Hematopoietic multipotent progenitor cell (in vitro differentiated cells): ENCODE measurements around the gene PRODH. TPM values are rescaled to one million over a fixed set of nuclear protein-coding genes. Genes with fewer than 3 reads are reported as not detected.
A peak's percentile ranks its signal among the peaks of the same experiment; 100 is the strongest.
"Not testable (repeated sequence)": the region's sequence is repeated elsewhere in the genome, so short reads cannot be mapped to it uniquely, and the experiment has no call there.

Source experiments
- DNase-seq, 3 donors: peaks; one replicate each; pipeline ENCODE4 v3.0.0-alpha.2; 2011 to 2015; ENCODE audit warnings: low read depth in 2 of 3, low spot score in 2 of 3
- total RNA-seq: library from RNA; depleted of rRNA; stranded (reverse); fragments of >200 nt; gene quantifications from one replicate; pipeline ENCODE4 v1.2.3, GENCODE V29; 2012

The PRODH gene, protein sequence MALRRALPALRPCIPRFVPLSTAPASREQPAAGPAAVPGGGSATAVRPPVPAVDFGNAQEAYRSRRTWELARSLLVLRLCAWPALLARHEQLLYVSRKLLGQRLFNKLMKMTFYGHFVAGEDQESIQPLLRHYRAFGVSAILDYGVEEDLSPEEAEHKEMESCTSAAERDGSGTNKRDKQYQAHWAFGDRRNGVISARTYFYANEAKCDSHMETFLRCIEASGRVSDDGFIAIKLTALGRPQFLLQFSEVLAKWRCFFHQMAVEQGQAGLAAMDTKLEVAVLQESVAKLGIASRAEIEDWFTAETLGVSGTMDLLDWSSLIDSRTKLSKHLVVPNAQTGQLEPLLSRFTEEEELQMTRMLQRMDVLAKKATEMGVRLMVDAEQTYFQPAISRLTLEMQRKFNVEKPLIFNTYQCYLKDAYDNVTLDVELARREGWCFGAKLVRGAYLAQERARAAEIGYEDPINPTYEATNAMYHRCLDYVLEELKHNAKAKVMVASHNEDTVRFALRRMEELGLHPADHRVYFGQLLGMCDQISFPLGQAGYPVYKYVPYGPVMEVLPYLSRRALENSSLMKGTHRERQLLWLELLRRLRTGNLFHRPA
- total RNA-seq: 4.0 TPM

- DNase-seq: no peak
Observed at GRCh38 chr22:18935889-18936529, at the start of gene PRODH. TSS of gene PRODH (minus strand) at chr22:18936293. CDS start at chr22:18936287, 6 bp downstream.

- DNase-seq: no peak
Observed at GRCh38 chr22:18985780-18986179, 49.7 kb upstream of the PRODH start.

GRCh38 chr22:18984564-18984963, 48.5 kb upstream of the PRODH start:
- no peak for DNase-seq

GRCh38 chr22:18983120-18983651, 47.1 kb upstream of the PRODH start:
- no peak for DNase-seq

DNA sequence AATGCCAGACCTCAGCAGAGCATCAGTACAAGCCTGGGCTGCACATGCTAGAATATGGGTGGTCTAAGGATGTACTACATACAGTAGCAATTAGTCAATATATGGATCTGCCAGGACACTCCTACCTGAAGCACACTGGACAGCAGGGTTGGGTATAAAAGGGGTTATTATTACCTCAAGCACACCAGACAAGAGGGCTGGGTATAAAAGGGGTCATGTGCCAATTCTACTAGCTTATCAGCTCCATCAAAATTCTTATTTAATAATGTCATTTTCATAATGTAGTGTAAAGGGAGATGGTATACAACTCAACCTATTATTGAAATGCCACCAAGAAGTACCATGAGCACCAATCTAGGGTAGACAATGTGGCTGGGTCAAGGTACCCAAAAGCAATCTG, 44.7 kb upstream of the PRODH start:
- DNase-seq: no peak

DNA sequence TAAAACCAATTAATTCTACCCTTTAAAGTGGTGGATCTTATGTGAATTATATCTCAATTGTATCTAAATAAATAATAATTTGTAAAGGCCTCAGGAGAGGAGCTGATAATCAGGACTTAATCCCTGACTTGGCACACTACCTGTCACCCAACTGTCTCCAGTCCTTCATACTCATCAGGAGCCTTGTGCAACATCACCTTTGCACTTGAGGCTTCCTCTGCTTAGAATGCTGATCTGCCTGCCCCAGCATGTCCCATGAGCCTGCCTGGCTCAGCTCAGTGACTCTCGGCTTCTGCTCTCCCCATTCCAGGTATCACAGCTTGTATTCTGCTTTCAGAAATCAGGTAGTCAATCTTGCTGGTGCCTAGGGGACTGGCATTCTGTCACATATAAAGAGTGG, 43.9 kb upstream of the PRODH start:
- no peak for DNase-seq

GRCh38 chr22:18978506-18978905, 42.4 kb upstream of the PRODH start:
- no peak for DNase-seq

DNA sequence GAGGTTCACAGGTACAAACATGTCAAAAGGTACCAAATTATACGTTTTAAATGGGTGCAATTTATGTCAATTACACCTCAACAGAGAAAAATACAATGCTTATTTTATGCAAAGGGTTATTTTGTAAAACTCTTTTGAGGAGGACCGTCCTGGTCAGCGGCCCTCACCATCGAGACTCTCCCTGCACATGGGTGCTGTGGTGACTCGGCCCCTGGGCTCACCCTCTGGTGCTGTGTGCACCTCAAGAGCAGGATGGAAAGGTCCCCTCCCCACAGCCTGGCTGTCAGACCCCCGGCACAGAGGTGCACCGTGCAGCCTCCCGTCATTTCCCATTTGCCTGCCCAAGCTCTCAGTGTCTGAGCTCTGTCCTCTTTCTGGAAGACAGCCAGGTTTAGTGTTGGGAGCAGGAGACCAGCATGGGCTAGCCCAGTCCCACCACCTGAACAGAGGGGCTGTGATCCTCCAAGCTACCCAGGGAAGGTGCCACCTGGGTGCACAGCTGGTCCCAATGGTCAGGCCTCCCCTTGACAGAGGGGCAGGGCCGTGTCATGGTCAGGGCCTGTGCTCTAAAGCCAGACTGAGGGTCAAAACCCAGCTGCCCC, 41.8 kb upstream of the PRODH start:
- DNase-seq: no peak

DNA sequence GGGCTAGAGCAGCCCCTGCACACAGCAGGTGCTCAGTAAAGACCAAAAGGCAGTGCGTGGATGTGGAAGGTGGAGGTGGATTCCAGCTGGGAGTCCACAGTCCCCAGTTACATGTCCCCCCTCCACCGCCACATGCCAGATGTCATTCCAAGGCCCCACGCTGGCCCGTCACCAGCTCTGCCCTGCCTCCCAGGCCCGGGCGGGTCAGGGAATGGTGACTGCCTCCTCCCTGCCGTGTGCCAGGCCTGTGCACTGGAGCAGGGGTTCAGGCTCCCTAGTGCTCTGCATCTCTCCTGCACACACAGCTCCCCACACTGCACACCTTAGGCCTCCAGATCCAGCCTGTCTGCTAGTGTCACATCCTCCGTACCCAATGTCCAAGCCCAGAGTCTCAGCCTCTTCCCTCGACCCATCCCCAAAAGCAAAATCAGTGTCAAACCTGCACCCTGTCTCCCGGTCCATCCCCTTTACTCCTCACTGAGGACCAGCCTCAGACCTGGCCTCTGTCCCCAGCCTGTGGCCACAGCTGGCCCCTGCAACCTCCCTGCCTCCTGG, 40.2 kb upstream of the PRODH start:
- DNase-seq: no peak

GRCh38 chr22:18975434-18976196, 39.5 kb upstream of the PRODH start:
- DNase-seq: no peak

DNA sequence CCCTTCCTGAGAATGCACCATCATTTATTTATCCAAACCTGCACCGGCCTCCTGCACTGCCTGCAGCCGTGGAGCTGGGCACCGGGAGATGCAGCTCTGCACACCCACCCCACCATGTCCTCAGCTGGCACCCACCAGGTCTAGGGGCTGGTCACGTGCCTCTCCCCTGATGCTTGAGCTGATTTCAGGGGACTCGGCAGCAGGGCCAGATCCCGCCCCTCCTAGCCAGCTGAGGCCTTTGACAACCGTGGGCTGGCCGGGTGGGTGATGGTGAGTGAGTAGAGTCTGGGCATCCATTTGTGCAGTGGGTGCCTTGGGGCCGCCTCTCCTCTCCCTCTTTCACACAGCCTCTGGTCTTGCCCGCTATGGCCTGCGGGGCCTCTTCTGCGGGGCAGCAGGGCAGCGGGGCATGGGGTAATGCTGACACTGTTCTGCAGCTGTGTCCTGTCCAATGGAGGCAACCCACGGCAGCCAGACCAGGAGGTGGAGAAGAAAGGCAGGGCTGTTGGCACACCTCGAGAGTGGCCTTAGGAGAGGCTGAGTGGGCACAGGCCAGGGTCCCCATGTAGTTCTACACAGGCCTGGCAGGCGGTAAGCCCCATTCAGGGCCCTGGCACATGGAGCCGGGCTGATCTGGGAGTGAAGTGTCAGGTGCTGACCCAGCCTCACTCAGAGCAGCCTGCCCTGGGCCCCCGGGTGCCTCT, 38.5 kb upstream of the PRODH start:
- no peak for DNase-seq

DNA sequence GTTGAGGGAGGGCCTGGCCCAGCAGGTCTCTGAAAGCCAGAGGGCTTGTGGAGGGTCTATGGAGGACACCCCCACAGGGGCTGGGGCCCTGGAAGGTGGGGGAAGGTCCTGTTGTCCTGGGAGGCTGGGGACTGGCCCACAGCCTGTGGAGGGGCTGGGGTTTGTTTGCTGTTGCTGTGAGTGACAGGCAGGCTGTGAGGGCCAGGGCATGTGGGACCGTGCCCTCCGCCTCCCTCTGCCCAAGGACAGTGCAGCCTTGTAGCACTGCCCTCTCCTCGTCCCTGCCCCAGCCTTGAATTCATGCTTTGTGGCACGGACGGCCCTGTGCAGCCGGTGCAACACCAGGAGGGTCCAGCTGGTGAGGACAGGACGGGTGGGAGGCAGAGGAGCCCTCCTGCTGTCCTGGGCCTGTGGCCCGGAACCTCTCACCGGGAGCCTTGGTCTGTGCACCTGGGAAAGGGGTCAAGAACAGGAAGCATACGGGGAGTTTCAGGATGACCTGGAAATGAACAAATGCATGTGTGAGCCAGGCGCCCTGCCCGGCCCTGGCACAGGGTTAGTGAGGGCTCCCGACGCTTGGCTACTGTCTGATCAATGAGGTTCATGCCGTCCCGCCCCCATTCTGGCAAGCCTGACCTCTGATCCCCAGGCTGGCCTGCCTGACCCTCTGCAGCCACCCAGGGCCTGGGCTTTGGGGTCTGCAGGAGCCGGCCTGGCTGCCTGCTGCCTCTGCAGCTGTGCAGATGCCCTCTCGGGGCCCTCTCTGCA, 37.4 kb upstream of the PRODH start:
- DNase-seq: no peak

DNA sequence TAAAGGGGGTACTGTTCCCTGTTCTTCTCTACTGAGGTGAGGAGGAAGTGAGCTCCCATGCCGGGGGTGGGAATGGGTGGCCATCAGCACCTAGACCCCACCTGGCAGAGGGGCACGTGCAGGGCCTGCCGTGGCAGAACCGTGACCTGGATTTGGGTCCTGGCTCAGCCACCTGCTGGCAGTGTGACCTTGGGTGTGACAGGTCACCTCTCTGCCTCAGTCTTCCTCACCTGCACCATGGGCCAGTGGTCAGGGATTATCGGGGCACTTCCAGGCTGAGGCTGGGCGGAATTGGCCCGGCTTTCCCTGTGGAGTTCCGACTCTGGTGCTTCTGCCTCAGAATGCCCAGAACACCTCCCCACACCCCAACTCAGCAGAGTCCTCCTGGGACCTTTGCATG, 36.5 kb upstream of the PRODH start:
- not testable (repeated sequence) for DNase-seq

DNA sequence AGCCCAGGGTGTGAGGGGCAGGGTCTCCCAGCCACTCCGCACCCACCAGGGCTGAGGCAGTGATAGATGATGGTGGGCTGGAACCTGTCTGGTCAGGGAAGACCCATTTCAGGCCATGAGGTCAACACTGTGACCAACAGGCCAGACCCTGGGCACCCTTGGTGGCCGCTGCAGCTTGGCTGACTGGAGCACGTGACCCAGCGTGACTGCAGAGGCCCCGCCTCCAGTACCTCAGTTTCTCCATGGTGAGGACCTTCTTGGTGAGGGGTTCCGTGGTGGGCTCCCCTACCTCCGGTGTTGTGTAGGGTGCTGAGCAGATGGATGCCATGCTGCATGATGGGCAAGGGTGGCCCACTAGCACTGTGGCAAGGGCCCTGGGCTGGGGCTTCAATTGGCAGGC, 35.9 kb upstream of the PRODH start:
- not testable (repeated sequence) for DNase-seq

DNA sequence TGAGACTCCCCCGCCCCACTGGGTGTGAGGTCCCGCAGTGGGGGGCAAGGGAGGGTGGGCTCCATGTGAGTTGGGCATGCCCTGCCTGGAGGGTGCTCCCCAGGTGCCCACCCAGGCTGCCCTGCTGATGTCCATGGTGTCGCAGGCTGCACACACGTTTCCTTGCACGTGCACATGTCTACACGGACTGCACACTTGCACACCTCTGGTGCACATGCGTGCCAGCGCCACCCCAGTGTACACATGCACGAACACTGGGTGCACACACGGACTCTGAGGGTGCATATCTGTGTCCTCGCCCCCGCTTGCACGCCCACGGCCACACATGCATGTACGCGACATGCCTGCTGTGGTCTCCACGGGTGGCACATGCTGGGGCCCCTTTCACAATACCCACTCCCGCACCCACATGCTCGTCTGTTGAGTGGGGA, 35.2 kb upstream of the PRODH start:
- DNase-seq: no peak

- DNase-seq: no peak
Observed at GRCh38 chr22:18970948-18971315, 34.8 kb upstream of the PRODH start.

- peak in 1 of 3 donors; percentile 31 for DNase-seq
Observed at GRCh38 chr22:18970176-18970947, 34.3 kb upstream of the PRODH start.
